ENCODE measurements around the gene REEP2. TPM values are rescaled to one million over a fixed set of nuclear protein-coding genes. Genes with fewer than 3 reads are reported as not detected.

REEP2 gene
- total RNA-seq, 1 experiment from 2014 or later = 2.7 TPM

DNA sequence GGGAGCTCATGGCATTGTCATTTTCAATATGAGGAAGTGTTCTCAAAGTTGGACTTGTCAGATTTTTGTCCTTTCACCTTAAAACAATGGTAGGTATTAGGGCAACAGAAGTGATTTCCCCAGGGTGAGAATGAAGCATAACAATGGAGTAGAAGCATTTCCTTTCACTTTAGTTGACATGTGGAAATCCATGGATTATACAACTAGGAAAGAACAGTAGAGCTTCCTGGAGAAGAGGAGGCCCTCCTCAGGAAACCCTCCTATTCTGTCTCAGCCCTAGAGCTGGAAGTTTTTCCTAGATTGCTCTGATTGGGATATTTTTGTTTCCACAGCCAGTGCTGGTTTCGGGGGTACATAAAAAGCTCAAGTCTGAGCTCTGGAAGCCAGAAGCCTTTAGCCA, 13.8 kb upstream of the REEP2 start:
- Mint-ChIP-seq H3K27me3 (ENCODE audit: unreplicated experiment) (no peaks in the 10 kb centered on the region), H3K4me1 (ENCODE audit: low read depth, unreplicated experiment) (no peaks in the 10 kb centered on the region), H3K36me3 (ENCODE audit: insufficient read depth, unreplicated experiment) (peaks cover 80% of the 10 kb centered on the region), H3K27ac (ENCODE audit: unreplicated experiment) (no peak overlapping the region), H3K4me3 (ENCODE audit: low read depth, unreplicated experiment) (no peak overlapping the region), H3K9me3 (ENCODE audit: low read depth, unreplicated experiment) (no peaks in the 10 kb centered on the region)
- no peak for DNase-seq
- intact Hi-C loops (cut with micrococcal nuclease; ENCODE audit: unreplicated experiment) = no loop called here
- TF ChIP-seq, protein P1, sequence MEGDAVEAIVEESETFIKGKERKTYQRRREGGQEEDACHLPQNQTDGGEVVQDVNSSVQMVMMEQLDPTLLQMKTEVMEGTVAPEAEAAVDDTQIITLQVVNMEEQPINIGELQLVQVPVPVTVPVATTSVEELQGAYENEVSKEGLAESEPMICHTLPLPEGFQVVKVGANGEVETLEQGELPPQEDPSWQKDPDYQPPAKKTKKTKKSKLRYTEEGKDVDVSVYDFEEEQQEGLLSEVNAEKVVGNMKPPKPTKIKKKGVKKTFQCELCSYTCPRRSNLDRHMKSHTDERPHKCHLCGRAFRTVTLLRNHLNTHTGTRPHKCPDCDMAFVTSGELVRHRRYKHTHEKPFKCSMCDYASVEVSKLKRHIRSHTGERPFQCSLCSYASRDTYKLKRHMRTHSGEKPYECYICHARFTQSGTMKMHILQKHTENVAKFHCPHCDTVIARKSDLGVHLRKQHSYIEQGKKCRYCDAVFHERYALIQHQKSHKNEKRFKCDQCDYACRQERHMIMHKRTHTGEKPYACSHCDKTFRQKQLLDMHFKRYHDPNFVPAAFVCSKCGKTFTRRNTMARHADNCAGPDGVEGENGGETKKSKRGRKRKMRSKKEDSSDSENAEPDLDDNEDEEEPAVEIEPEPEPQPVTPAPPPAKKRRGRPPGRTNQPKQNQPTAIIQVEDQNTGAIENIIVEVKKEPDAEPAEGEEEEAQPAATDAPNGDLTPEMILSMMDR (IDR thresholded peaks at IDR 0.05; ENCODE audit: unreplicated experiment) = no peak
- CTCF ChIA-PET = interaction anchor here (1.0 to 1.2 kb wide), 2 partner anchors 13 to 17 kb away, joined by 4 read pairs; no protein-coding TSS in a partner anchor
- no TSS peak for BruUV-seq (replicated peaks)

DNA sequence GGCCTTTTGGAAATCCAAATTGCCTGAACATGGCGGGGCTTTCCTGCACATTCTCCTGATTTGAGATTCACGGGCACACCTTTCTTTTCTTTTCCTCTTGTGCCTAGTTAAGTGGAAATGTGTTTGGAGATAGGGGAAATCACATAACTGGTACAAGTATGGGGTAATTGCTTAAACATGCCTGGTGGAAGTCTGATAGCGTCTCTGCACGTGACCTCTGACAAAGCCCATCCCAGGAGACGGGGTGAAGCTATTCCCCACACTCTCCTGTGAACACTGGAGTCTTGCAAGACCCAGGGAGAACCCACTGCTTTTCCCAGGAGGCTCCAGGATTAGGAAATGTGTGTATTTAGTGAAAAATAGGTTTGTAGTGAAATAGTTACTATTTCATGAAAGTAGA, 2.9 kb upstream of the REEP2 start:
- H3K36me3 Mint-ChIP-seq (ENCODE audit: insufficient read depth, unreplicated experiment) = peaks cover 91% of the 10 kb centered on the region
- intact Hi-C loops (cut with micrococcal nuclease; ENCODE audit: unreplicated experiment) = no loop called here
- TF ChIP-seq, protein P1 (IDR thresholded peaks at IDR 0.05; ENCODE audit: unreplicated experiment) = no peak
- H3K9me3 Mint-ChIP-seq (ENCODE audit: low read depth, unreplicated experiment) = no peaks in the 10 kb centered on the region
- CTCF ChIA-PET = interaction anchor here (0.7 kb wide), 1 partner anchor 16 kb away, joined by 3 read pairs; no protein-coding TSS in a partner anchor
- H3K4me1 Mint-ChIP-seq (ENCODE audit: low read depth, unreplicated experiment) = peaks cover 7% of the 10 kb centered on the region
- BruUV-seq (replicated peaks) = TSS peak; percentile 39
- no peak overlapping the region for H3K4me3 Mint-ChIP-seq (ENCODE audit: low read depth, unreplicated experiment)
- no peak for DNase-seq
- peaks cover 15% of the 10 kb centered on the region for H3K27me3 Mint-ChIP-seq (ENCODE audit: unreplicated experiment)
- H3K27ac Mint-ChIP-seq (ENCODE audit: unreplicated experiment) = no peak overlapping the region

DNA sequence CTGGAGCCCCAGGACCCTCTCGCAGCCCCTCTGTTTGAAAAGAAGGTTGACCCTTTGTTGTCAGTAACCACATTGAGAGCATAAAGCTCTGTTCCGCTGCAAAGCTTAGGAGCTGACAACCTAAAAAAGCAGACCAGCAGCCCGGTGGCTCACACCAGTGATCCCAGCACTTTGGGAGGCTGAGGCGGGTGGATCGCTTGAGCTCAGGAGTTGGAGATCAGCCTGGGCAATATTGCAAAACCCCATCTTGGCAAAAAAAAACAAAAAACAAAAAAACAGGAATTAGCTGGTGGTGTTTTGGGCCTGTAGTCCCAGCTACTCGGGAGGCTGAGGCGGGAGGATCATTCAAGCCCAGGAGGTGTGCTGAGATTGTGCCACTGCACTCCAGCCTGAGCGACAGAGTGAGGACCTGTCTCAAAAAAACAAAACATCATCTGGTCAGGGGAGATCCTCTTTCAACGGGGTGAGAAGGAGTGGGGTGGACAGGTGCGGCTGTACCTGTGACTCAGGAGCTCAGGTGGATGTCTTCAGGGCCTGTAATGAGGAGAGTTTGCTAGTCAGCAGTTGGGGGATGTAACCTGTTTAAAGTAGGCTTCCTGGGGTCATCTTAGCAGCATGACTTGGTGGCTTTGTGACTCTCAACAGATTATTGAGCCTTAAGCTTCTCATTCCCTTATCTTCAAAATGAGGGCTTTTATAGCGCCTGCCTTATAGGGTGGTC, 694 bp upstream of the REEP2 start:
- no TSS peak for BruUV-seq (replicated peaks)
- CTCF ChIA-PET = interaction anchor here (0.7 to 1.4 kb wide), 3 partner anchors 13 to 81 kb away, joined by 3 to 4 read pairs (median 4); no protein-coding TSS in a partner anchor
- no peak for DNase-seq
- H3K4me3 Mint-ChIP-seq (ENCODE audit: low read depth, unreplicated experiment) = peak overlapping the region; percentile 64
- TF ChIP-seq, protein P1 (IDR thresholded peaks at IDR 0.05; ENCODE audit: unreplicated experiment) = no peak
- peak overlapping the region; percentile 14 for H3K27ac Mint-ChIP-seq (ENCODE audit: unreplicated experiment)
- H3K4me1 Mint-ChIP-seq (ENCODE audit: low read depth, unreplicated experiment) = peaks cover 7% of the 10 kb centered on the region
- intact Hi-C loops (cut with micrococcal nuclease; ENCODE audit: unreplicated experiment) = no loop called here
- H3K9me3 Mint-ChIP-seq (ENCODE audit: low read depth, unreplicated experiment) = no peaks in the 10 kb centered on the region
- peaks cover 15% of the 10 kb centered on the region for H3K27me3 Mint-ChIP-seq (ENCODE audit: unreplicated experiment)
- H3K36me3 Mint-ChIP-seq (ENCODE audit: insufficient read depth, unreplicated experiment) = peaks cover 69% of the 10 kb centered on the region

DNA sequence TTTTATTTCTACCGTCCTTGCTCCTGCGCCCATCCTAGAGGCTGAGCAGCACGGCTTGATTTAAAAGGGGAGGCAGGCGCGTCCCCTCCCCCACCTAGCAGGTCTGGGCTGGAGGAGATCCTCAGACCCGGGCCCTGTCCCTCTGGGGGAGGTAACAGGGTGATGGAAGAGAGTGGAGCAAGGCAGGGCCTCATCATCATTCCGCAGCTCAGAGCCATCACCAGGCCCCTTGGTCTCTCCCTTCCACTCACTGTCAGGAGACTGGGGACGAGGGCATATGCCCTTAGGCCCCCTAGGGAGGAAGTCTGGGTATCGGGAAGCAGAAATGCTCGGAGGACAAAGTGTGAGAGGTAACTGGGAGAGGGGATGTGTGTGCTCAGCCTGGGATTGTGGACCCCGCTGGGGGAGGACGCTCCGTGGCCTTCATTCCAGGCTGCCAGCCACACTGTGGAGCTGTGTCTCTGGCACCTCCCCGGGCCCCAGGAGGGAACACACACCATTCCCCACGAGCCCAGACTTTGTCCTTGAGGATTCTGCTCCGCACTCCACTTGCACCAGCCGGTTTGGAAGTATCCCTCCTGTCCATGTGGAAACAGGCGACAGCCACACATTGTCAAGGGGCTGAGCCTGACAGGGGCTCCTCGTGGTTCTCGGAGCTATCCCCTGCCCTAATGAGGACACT, 761 bp downstream of the REEP2 start:
- Mint-ChIP-seq H3K27me3 (ENCODE audit: unreplicated experiment) (peaks cover 15% of the 10 kb centered on the region), H3K9me3 (ENCODE audit: low read depth, unreplicated experiment) (no peaks in the 10 kb centered on the region), H3K36me3 (ENCODE audit: insufficient read depth, unreplicated experiment) (peaks cover 54% of the 10 kb centered on the region), H3K4me3 (ENCODE audit: low read depth, unreplicated experiment) (peak overlapping the region; percentile 64), H3K27ac (ENCODE audit: unreplicated experiment) (no peak overlapping the region), H3K4me1 (ENCODE audit: low read depth, unreplicated experiment) (peaks cover 7% of the 10 kb centered on the region)
- CTCF ChIA-PET = interaction anchor here (0.6 kb wide), 2 partner anchors 64 to 284 kb away, joined by 3 to 5 read pairs; no protein-coding TSS in a partner anchor
- intact Hi-C loops (cut with micrococcal nuclease; ENCODE audit: unreplicated experiment) = no loop called here
- BruUV-seq (replicated peaks) = no TSS peak
- no peak for DNase-seq
- TF ChIP-seq, protein P1 (IDR thresholded peaks at IDR 0.05; ENCODE audit: unreplicated experiment) = no peak

Data from Calu3 (cell line).